Mucosa of descending colon (tissue), 3 donors: ENCODE data around the gene SH2D3A. TPM values are rescaled to one million over a fixed set of nuclear protein-coding genes. Genes with fewer than 3 reads are reported as not detected.
A peak's percentile ranks its signal among the peaks of the same experiment; 100 is the strongest.

ENCODE experiments used
- ATAC-seq: fragments of 200-7000 bp; cut with Tn5 transposase; one replicate; pipeline ENCODE4 v1.9.1; 2020; ENCODE audit warnings: mild to moderate bottlenecking, moderate library complexity
- DNase-seq, 3 donors: peaks; one replicate each; pipeline ENCODE4 v3.0.0-alpha.2; 2020
- H3K36me3 ChIP-seq: fragments of 200-600 bp; one replicate; pipeline ENCODE4 v1.8.0; 2021; ENCODE audit warnings: low read depth, mild to moderate bottlenecking
- H3K4me1 ChIP-seq: fragments of 200-600 bp; one replicate; pipeline ENCODE4 v1.8.0; 2021; ENCODE audit warnings: low read depth, mild to moderate bottlenecking
- H3K4me3 ChIP-seq: fragments of 200-600 bp; one replicate; pipeline ENCODE4 v1.8.0; 2021; ENCODE audit warnings: mild to moderate bottlenecking
- H3K9me3 ChIP-seq: fragments of 200-600 bp; one replicate; pipeline ENCODE4 v1.8.0; 2021; ENCODE audit warnings: mild to moderate bottlenecking
- CTCF ChIP-seq: fragments of 200-600 bp; IDR thresholded peaks from one replicate; pipeline ENCODE4 v1.8.0; 2022; ENCODE audit warnings: antibody characterized with exemption, mild to moderate bottlenecking
- intact Hi-C, 2 donors: fragments of 100-400 bp; cut with DNase I in 1 of 2; cut with micrococcal nuclease in 1 of 2; formaldehyde crosslinking; loops; one replicate each; pipeline versions ENCODE4 v1.11.0 to v1.11.1; 2022; cut with DNase I, micrococcal nuclease
- total RNA-seq, 3 donors: library from RNA; stranded (reverse); fragmentation: NEBNext Ultra II Directional in 2 of 3; extraction: Animal tissue kit (Norgen Biotek cat#: 25700) in 2 of 3; gene quantifications; one replicate each; pipeline versions ENCODE4 v1.2.1 to v1.2.4, GENCODE V29; 2021 to 2023
- donor health status: DM: no; HTN: no; CAD: no; lungs with moderate emphysema.
- donor health status: DM: no; HTN: no; CAD: no.
- donor health status: DM: no; HTN: yes; CAD: no.

SH2D3A gene
- total RNA-seq, 3 donors from 2014 or later: 26.4 to 80.5 (median 40.5) TPM

GRCh38 chr19:6744381-6745301, 22.6 kb downstream of the SH2D3A start:
- DNase-seq: peak; percentile 84 to 89 (median 86)
- no peak for TF ChIP-seq CTCF
- H3K4me1 ChIP-seq: peaks cover 23% of the 10 kb centered on the region
- intact Hi-C loops: no loop called here
- H3K36me3 ChIP-seq: no peaks in the 10 kb centered on the region
- H3K4me3 ChIP-seq: no peak overlapping the region
- ATAC-seq: peak; percentile 83
- H3K9me3 ChIP-seq: no peaks in the 10 kb centered on the region

GRCh38 chr19:6743714-6744380, 23.4 kb downstream of the SH2D3A start:
- TF ChIP-seq CTCF: no peak
- H3K9me3 ChIP-seq: no peaks in the 10 kb centered on the region
- no peak overlapping the region for H3K4me3 ChIP-seq
- intact Hi-C loops: no loop called here
- DNase-seq: no peak
- H3K36me3 ChIP-seq: no peaks in the 10 kb centered on the region
- peaks cover 26% of the 10 kb centered on the region for H3K4me1 ChIP-seq
- no peak for ATAC-seq

GRCh38 chr19:6743066-6743465, 24.2 kb downstream of the SH2D3A start:
- Histone ChIP-seq H3K4me3 (no peak overlapping the region), H3K9me3 (no peaks in the 10 kb centered on the region), H3K4me1 (peaks cover 34% of the 10 kb centered on the region), H3K36me3 (no peaks in the 10 kb centered on the region)
- TF ChIP-seq CTCF: no peak
- intact Hi-C loops: no loop called here
- no peak for ATAC-seq
- peak in 1 of 3 donors; percentile 48 for DNase-seq

- ATAC-seq (no peak), DNase-seq (peak; percentile 70 to 83 (median 77))
- no peaks in the 10 kb centered on the region for H3K9me3 ChIP-seq
- H3K36me3 ChIP-seq: no peaks in the 10 kb centered on the region
- no peak for TF ChIP-seq CTCF
- peak overlapping the region; percentile 69 for H3K4me3 ChIP-seq
- H3K4me1 ChIP-seq: peaks cover 42% of the 10 kb centered on the region
- intact Hi-C loops: no loop called here
Measured at GRCh38 chr19:6740589-6741343, 26.5 kb downstream of the SH2D3A start.

GRCh38 chr19:6739883-6740588, 27.2 kb downstream of the SH2D3A start:
- Histone ChIP-seq H3K36me3 (no peaks in the 10 kb centered on the region), H3K4me3 (peak overlapping the region; percentile 69), H3K9me3 (no peaks in the 10 kb centered on the region), H3K4me1 (peaks cover 38% of the 10 kb centered on the region)
- intact Hi-C loops: no loop called here
- no peak for ATAC-seq
- DNase-seq: peak in 1 of 3 donors; percentile 65
- TF ChIP-seq CTCF: no peak
